ENCODE measurements around the gene GABBR2.

Gene GABBR2

GRCh38 chr9:98241357-98242300, 467.1 kb downstream of the GABBR2 start:
- no peak for DNase-seq

GRCh38 chr9:98240475-98240874, 468.3 kb downstream of the GABBR2 start:
- DNase-seq, result no peak
